PC-3 (cell line): ENCODE results near the gene ARHGEF26.

Experiments used
- CTCF ChIP-seq: fragments of 300-600 bp; sonication (generic); conservative IDR thresholded peaks from 2 replicates; pipeline ENCODE4 v1.5.1; 2017; ENCODE audit warnings: antibody characterized with exemption, low read depth, mild to moderate bottlenecking, low read length
- EZH2 ChIP-seq: fragments of 300-600 bp; sonication (generic); IDR thresholded peaks from one replicate; pipeline ENCODE4 v1.6.1; 2017; ENCODE audit warnings: antibody characterized with exemption, mild to moderate bottlenecking, low read length; ENCODE audit not compliant: unreplicated experiment
- EZH2phosphoT487 ChIP-seq: fragments of 300-600 bp; sonication (generic); IDR thresholded peaks from 2 replicates; pipeline ENCODE4 v1.6.1; 2018; ENCODE audit warnings: mild to moderate bottlenecking, antibody characterized with exemption, low read length, borderline replicate concordance

GRCh38 chr3:154149286-154149685, 28.1 kb downstream of the ARHGEF26 start:
- no peak for TF ChIP-seq CTCF
- TF ChIP-seq EZH2, result no peak
- no peak for TF ChIP-seq EZH2phosphoT487
